22Rv1 (cell line): Measurements from ENCODE around the gene FBXL20.

ENCODE experiments used
- H3K27ac ChIP-seq: fragments of 450-650 bp; 2 replicates; pipeline ENCODE4 v1.5.1; 2017
- CTCF ChIP-seq: fragments of 450-650 bp; IDR thresholded peaks from 2 replicates; pipeline ENCODE4 v1.5.1; 2017; ENCODE audit warnings: mild to moderate bottlenecking
- ZFX ChIP-seq: fragments of 450-650 bp; IDR thresholded peaks from 2 replicates; pipeline ENCODE4 v1.6.1; 2017; ENCODE audit warnings: antibody characterized with exemption, borderline replicate concordance

FBXL20 gene

GRCh38 chr17:39416141-39416540, 14.7 kb upstream of the FBXL20 start:
- TF ChIP-seq ZFX (no peak), CTCF (no peak)
- no peak overlapping the region for H3K27ac ChIP-seq

DNA sequence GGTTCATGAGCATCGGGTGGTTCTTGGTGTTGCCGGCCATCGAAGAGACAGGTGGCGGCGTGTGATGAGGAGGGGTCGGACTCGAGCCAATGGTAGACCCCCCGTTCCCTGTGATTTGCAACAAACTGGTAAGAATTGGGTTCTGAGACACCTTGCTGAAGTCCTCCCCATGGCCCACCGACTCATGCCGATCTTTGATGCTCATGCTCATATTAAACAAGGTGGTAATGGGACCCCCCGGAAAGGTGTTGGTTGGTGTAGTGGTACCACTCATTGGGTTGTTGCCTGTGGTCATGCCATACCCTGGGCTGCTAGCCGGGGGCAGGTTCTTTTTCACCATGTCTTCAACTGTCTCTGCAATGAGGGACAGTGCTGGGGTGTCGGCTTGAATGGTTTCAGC, 8.9 kb upstream of the FBXL20 start:
- no peak overlapping the region for H3K27ac ChIP-seq
- TF ChIP-seq CTCF, result no peak
- no peak for TF ChIP-seq ZFX

GRCh38 chr17:39408360-39408759, 6.9 kb upstream of the FBXL20 start:
- H3K27ac ChIP-seq, result no peak overlapping the region
- TF ChIP-seq ZFX (no peak), CTCF (no peak)

- TF ChIP-seq CTCF (no peak), ZFX (no peak)
- H3K27ac ChIP-seq, result no peak overlapping the region
Measured at GRCh38 chr17:39406951-39407350, 5.5 kb upstream of the FBXL20 start.

DNA sequence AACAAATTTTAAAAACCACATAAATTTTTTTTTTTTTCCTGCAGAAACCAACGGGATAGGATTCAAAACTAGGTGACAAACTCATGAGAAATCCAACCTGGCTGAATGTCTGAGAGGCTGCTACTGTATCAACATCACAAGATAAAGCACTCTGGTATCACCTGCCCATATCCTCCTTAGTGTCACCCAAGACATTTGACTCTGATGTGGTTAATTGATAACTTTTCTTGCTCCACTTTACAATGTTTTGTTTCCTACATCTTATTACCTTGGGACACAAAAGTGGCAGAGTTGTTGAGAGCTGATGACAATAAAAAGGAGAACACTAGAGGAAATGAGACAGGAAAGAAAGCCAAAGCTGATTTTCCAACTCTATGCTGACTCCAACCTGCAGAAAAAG, 4.0 kb upstream of the FBXL20 start:
- no peak overlapping the region for H3K27ac ChIP-seq
- TF ChIP-seq ZFX, result no peak
- no peak for TF ChIP-seq CTCF

DNA sequence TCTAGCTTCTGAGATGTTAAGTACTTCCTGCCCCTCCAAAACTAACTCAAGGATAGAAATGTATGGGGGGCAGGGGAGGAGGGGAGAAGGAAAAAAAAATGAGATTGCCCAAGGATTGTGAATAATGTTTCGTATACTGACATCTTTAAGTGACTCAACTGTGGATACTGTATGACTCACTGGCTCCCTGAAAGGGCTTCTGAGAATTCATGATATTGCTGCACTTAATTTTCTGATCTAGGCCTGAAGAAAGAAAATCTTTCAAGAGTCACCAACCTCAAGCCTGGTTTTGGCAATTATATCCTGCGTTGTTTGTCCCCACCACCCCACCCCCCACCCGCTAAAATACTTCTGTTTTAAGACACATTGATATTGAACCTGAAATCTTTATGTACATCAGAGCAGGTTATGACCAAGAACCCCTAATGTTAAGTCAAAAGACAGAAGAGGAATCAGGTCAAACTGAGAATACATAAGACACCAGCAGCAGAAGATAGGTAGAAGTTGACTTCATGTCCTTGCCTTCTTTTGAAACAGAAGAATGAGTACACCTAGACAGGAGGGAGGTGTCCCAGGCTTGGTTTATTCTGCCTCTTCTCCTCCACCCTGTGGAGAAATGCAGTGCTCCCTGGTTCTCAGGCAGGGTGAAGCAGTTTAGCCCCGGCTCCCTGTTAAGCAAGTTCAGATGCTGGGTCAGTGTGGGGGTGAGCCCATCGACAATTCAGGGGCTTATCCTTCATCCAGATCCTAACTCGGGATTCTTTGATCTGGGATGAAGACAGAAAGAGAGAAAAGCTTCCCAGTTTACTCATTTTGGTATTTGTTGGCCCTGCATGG, 3.3 kb upstream of the FBXL20 start:
- TF ChIP-seq ZFX, result no peak
- TF ChIP-seq CTCF, result no peak
- H3K27ac ChIP-seq, result no peak overlapping the region

DNA sequence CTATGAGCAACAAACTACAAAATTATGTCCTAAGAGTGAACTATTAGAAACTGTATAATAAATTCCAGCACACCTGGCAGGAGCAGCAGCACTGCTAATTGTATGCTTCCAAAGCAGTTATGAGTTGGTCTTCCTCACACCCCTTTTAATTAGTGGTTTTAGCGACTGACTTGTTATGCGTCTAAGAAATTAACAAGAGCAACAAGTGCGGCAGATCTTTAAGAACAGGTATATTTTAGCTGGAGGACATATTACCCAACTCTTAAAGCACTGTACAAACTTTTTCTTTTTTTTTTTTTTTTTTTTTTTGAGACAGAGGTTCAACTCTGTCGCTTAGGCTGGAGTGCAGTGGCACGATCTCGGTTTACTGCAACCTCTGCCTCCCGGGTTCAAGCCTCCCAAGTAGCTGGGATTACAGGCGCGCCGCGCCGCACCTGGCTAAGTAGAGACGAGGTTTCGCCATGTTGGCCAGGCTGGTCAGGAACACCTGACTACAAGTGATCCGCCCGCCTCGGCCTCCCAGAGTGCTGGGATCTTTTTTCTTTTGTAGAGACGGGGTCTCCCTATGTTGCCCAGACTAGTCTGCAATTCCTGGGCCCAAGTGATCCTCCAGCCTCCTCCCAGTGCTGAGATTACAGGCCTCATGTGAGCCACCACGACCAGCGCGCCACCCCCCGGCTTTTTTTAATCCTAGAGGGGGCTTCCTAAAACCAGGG, 1.6 kb upstream of the FBXL20 start:
- H3K27ac ChIP-seq, result no peak overlapping the region
- TF ChIP-seq ZFX (no peak), CTCF (no peak)
